ENCODE data around the gene GRN. TPM values are rescaled to one million over a fixed set of nuclear protein-coding genes. Genes with fewer than 3 reads are reported as not detected.
"Not testable (repeated sequence)": the region's sequence is repeated elsewhere in the genome, so short reads cannot be mapped to it uniquely, and the experiment has no call there.

Gene GRN
- total RNA-seq, 1 donor from 2014 or later = 521 TPM

- Histone ChIP-seq H3K27me3 (ENCODE audit: control insufficient read depth, insufficient read depth, low read length) (peaks cover 8% of the 10 kb centered on the region), H3K36me3 (ENCODE audit: control insufficient read depth, insufficient read depth, low read length) (no peaks in the 10 kb centered on the region), H3K4me3 (ENCODE audit: low read depth, low read length) (no peak overlapping the region)
- DNase-seq (ENCODE audit: low read depth) = no peak
- TF ChIP-seq CTCF (IDR thresholded peaks at IDR 0.05; ENCODE audit: insufficient read depth, low read length, poor library complexity, severe bottlenecking) = no peak
Measured at GRCh38 chr17:44367231-44367979, 22.3 kb downstream of the GRN start.

GRCh38 chr17:44368391-44369243 is 23.5 kb downstream of the GRN start:
- not testable (repeated sequence) for H3K27me3 ChIP-seq (ENCODE audit: control insufficient read depth, insufficient read depth, low read length); H3K4me3 ChIP-seq (ENCODE audit: low read depth, low read length); H3K36me3 ChIP-seq (ENCODE audit: control insufficient read depth, insufficient read depth, low read length); DNase-seq (ENCODE audit: low read depth)

GRCh38 chr17:44369414-44370023 is 24.4 kb downstream of the GRN start:
- not testable (repeated sequence) for H3K27me3 ChIP-seq (ENCODE audit: control insufficient read depth, insufficient read depth, low read length); H3K4me3 ChIP-seq (ENCODE audit: low read depth, low read length); H3K36me3 ChIP-seq (ENCODE audit: control insufficient read depth, insufficient read depth, low read length); DNase-seq (ENCODE audit: low read depth)

GRCh38 chr17:44372036-44372435 is 26.9 kb downstream of the GRN start:
- no peak for DNase-seq (ENCODE audit: low read depth)
- H3K27me3 ChIP-seq (ENCODE audit: control insufficient read depth, insufficient read depth, low read length) = no peaks in the 10 kb centered on the region
- TF ChIP-seq CTCF (IDR thresholded peaks at IDR 0.05; ENCODE audit: insufficient read depth, low read length, poor library complexity, severe bottlenecking) = no peak
- no peak overlapping the region for H3K4me3 ChIP-seq (ENCODE audit: low read depth, low read length)
- H3K36me3 ChIP-seq (ENCODE audit: control insufficient read depth, insufficient read depth, low read length) = no peaks in the 10 kb centered on the region

GRCh38 chr17:44374306-44375195 is 29.4 kb downstream of the GRN start:
- no peak for DNase-seq (ENCODE audit: low read depth)
- Histone ChIP-seq H3K36me3 (ENCODE audit: control insufficient read depth, insufficient read depth, low read length) (no peaks in the 10 kb centered on the region), H3K4me3 (ENCODE audit: low read depth, low read length) (no peak overlapping the region), H3K27me3 (ENCODE audit: control insufficient read depth, insufficient read depth, low read length) (peaks cover 3% of the 10 kb centered on the region)
- no peak for TF ChIP-seq CTCF (IDR thresholded peaks at IDR 0.05; ENCODE audit: insufficient read depth, low read length, poor library complexity, severe bottlenecking)

GRCh38 chr17:44375196-44376017 is 30.3 kb downstream of the GRN start:
- Histone ChIP-seq H3K36me3 (ENCODE audit: control insufficient read depth, insufficient read depth, low read length) (no peaks in the 10 kb centered on the region), H3K4me3 (ENCODE audit: low read depth, low read length) (no peak overlapping the region), H3K27me3 (ENCODE audit: control insufficient read depth, insufficient read depth, low read length) (peaks cover 4% of the 10 kb centered on the region)
- TF ChIP-seq CTCF (IDR thresholded peaks at IDR 0.05; ENCODE audit: insufficient read depth, low read length, poor library complexity, severe bottlenecking) = no peak
- DNase-seq (ENCODE audit: low read depth) = no peak
